ENCODE measurements around the gene GMDS.

GMDS gene

GRCh38 chr6:1802491-1803395 is 442.7 kb downstream of the GMDS start:
- no peaks in the 10 kb centered on the region for H3K79me2 ChIP-seq (ENCODE audit: insufficient read depth, low read length)
- no peak overlapping the region for H3K4me2 ChIP-seq (ENCODE audit: insufficient read depth, low read length)
- H3K27ac ChIP-seq (ENCODE audit: low read length): no peak overlapping the region
- no peak overlapping the region for H3K4me3 ChIP-seq (ENCODE audit: low read depth in 1 of 2, low read length in 2 of 2)
- H3K4me1 ChIP-seq (ENCODE audit: insufficient read depth, low read length): no peaks in the 10 kb centered on the region
- H3K9me3 ChIP-seq (ENCODE audit: insufficient read depth, low read length, severe bottlenecking): no peaks in the 10 kb centered on the region
- DNase-seq: no peak
- no peaks in the 10 kb centered on the region for H4K20me1 ChIP-seq (ENCODE audit: insufficient read depth, low read length)
- no peaks in the 10 kb centered on the region for H3K27me3 ChIP-seq (ENCODE audit: insufficient read depth, low read length, poor library complexity)
- no peak for TF ChIP-seq EZH2 (IDR thresholded peaks at IDR 0.05; ENCODE audit: borderline replicate concordance, low read depth, low read length, severe bottlenecking)
- TF ChIP-seq CTCF (IDR thresholded peaks at IDR 0.05; ENCODE audit: borderline replicate concordance, extremely low read depth, low read length, poor library complexity, severe bottlenecking): no peak
- no peak for ATAC-seq (ENCODE audit: insufficient read depth, low read depth)
- H3K9ac ChIP-seq (ENCODE audit: low read depth, low read length): no peak overlapping the region
- no peaks in the 10 kb centered on the region for H3K36me3 ChIP-seq (ENCODE audit: insufficient read depth, low read length)
- H2AFZ ChIP-seq (ENCODE audit: low read depth, low read length): no peak overlapping the region

DNA sequence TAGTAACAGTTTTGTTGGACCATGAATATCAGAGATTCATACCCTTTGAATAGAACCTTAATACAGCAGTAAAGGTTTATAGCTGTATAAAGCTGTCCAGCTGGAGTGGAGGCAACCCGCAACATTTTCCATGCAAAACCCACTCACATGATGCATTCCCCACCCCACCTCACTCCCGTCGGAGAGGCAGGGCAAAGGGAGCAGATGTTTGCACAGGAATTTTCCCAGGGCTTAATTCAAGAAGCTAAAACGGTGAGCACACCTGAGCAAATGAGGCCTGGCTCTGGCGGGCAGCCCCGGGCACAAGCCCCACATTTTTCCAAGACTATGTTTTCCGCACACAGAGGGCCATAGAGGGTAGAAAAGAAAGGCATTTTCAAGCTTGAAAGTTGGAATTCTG is 444.0 kb downstream of the GMDS start:
- Histone ChIP-seq H3K79me2 (ENCODE audit: insufficient read depth, low read length) (no peaks in the 10 kb centered on the region), H3K36me3 (ENCODE audit: insufficient read depth, low read length) (no peaks in the 10 kb centered on the region), H3K4me1 (ENCODE audit: insufficient read depth, low read length) (no peaks in the 10 kb centered on the region), H3K27ac (ENCODE audit: low read length) (no peak overlapping the region), H3K4me3 (ENCODE audit: low read depth in 1 of 2, low read length in 2 of 2) (no peak overlapping the region), H3K9ac (ENCODE audit: low read depth, low read length) (no peak overlapping the region), H2AFZ (ENCODE audit: low read depth, low read length) (no peak overlapping the region), H3K4me2 (ENCODE audit: insufficient read depth, low read length) (no peak overlapping the region), H4K20me1 (ENCODE audit: insufficient read depth, low read length) (no peaks in the 10 kb centered on the region), H3K9me3 (ENCODE audit: insufficient read depth, low read length, severe bottlenecking) (no peaks in the 10 kb centered on the region), H3K27me3 (ENCODE audit: insufficient read depth, low read length, poor library complexity) (no peaks in the 10 kb centered on the region)
- TF ChIP-seq CTCF (IDR thresholded peaks at IDR 0.05; ENCODE audit: borderline replicate concordance, extremely low read depth, low read length, poor library complexity, severe bottlenecking) (no peak), EZH2 (IDR thresholded peaks at IDR 0.05; ENCODE audit: borderline replicate concordance, low read depth, low read length, severe bottlenecking) (no peak)
- no peak for DNase-seq
- no peak for ATAC-seq (ENCODE audit: insufficient read depth, low read depth)

- ATAC-seq (ENCODE audit: insufficient read depth, low read depth) (no peak), DNase-seq (no peak)
- no peaks in the 10 kb centered on the region for H4K20me1 ChIP-seq (ENCODE audit: insufficient read depth, low read length)
- TF ChIP-seq CTCF (IDR thresholded peaks at IDR 0.05; ENCODE audit: borderline replicate concordance, extremely low read depth, low read length, poor library complexity, severe bottlenecking): no peak
- TF ChIP-seq EZH2 (IDR thresholded peaks at IDR 0.05; ENCODE audit: borderline replicate concordance, low read depth, low read length, severe bottlenecking): no peak
- H3K27ac ChIP-seq (ENCODE audit: low read length): no peak overlapping the region
- no peaks in the 10 kb centered on the region for H3K36me3 ChIP-seq (ENCODE audit: insufficient read depth, low read length)
- H3K9ac ChIP-seq (ENCODE audit: low read depth, low read length): no peak overlapping the region
- H3K4me2 ChIP-seq (ENCODE audit: insufficient read depth, low read length): no peak overlapping the region
- H3K79me2 ChIP-seq (ENCODE audit: insufficient read depth, low read length): no peaks in the 10 kb centered on the region
- no peaks in the 10 kb centered on the region for H3K4me1 ChIP-seq (ENCODE audit: insufficient read depth, low read length)
- H3K27me3 ChIP-seq (ENCODE audit: insufficient read depth, low read length, poor library complexity): no peaks in the 10 kb centered on the region
- H3K4me3 ChIP-seq (ENCODE audit: low read depth in 1 of 2, low read length in 2 of 2): no peak overlapping the region
- no peak overlapping the region for H2AFZ ChIP-seq (ENCODE audit: low read depth, low read length)
- H3K9me3 ChIP-seq (ENCODE audit: insufficient read depth, low read length, severe bottlenecking): no peaks in the 10 kb centered on the region
These were observed 444.6 kb downstream of the GMDS start for GRCh38 chr6:1800845-1801244.

Measured in DND-41 (cell line).